ENCODE measurements around the gene CCT6A.
"Not testable (repeated sequence)": the region's sequence is repeated elsewhere in the genome, so short reads cannot be mapped to it uniquely, and the experiment has no call there.

CCT6A gene

GRCh38 chr7:56053993-56054392, 2.4 kb downstream of the CCT6A start:
- DNase-seq: no peak

GRCh38 chr7:56062382-56062781, 10.8 kb downstream of the CCT6A start:
- DNase-seq: no peak

GRCh38 chr7:56063500-56063881, 11.9 kb downstream of the CCT6A start:
- no peak for DNase-seq

GRCh38 chr7:56063882-56064625, 12.5 kb downstream of the CCT6A start, which contains the start of gene SUMF2:
SUMF2 (plus strand) TSS chr7:56064286; CDS start chr7:56064312, 26 bp downstream.
- DNase-seq: peak; percentile 86

GRCh38 chr7:56066376-56066775, 14.8 kb downstream of the CCT6A start:
- DNase-seq: not testable (repeated sequence)

GRCh38 chr7:56074371-56074791, 22.8 kb downstream of the CCT6A start:
- DNase-seq: peak; percentile 50

- DNase-seq: no peak
These were observed 26.1 kb downstream of the CCT6A start for GRCh38 chr7:56077681-56078080.

GRCh38 chr7:56078196-56078595, 26.6 kb downstream of the CCT6A start:
- DNase-seq: no peak

GRCh38 chr7:56079450-56080185, 28.1 kb downstream of the CCT6A start:
- DNase-seq: no peak

GRCh38 chr7:56080726-56081435, 29.3 kb downstream of the CCT6A start:
- DNase-seq: not testable (repeated sequence)

- DNase-seq: no peak
These were observed 30.2 kb downstream of the CCT6A start for GRCh38 chr7:56081626-56082340.

- no peak for DNase-seq
These were observed 31.7 kb downstream of the CCT6A start for GRCh38 chr7:56083150-56083785.

- no peak for DNase-seq
These were observed 35.2 kb downstream of the CCT6A start for GRCh38 chr7:56086761-56087160.

GRCh38 chr7:56087445-56087844, 35.9 kb downstream of the CCT6A start:
- no peak for DNase-seq

GRCh38 chr7:56091591-56091990, 40.0 kb downstream of the CCT6A start:
- DNase-seq: no peak

- not testable (repeated sequence) for DNase-seq
These were observed 40.8 kb downstream of the CCT6A start for GRCh38 chr7:56092388-56092787.

- DNase-seq: no peak
These were observed 41.4 kb downstream of the CCT6A start, which contains the start of gene PHKG1 for GRCh38 chr7:56092789-56093531. PHKG1 (minus strand) TSS chr7:56092952; CDS start chr7:56088941, 4,011 bp downstream.

GRCh38 chr7:56097700-56098099, 46.1 kb downstream of the CCT6A start:
- no peak for DNase-seq

GRCh38 chr7:56098187-56099008, 46.8 kb downstream of the CCT6A start:
- DNase-seq: not testable (repeated sequence)

GRCh38 chr7:56099653-56100052, 48.1 kb downstream of the CCT6A start:
- DNase-seq: no peak
